ENCODE measurements around the gene CDH23.

DNA sequence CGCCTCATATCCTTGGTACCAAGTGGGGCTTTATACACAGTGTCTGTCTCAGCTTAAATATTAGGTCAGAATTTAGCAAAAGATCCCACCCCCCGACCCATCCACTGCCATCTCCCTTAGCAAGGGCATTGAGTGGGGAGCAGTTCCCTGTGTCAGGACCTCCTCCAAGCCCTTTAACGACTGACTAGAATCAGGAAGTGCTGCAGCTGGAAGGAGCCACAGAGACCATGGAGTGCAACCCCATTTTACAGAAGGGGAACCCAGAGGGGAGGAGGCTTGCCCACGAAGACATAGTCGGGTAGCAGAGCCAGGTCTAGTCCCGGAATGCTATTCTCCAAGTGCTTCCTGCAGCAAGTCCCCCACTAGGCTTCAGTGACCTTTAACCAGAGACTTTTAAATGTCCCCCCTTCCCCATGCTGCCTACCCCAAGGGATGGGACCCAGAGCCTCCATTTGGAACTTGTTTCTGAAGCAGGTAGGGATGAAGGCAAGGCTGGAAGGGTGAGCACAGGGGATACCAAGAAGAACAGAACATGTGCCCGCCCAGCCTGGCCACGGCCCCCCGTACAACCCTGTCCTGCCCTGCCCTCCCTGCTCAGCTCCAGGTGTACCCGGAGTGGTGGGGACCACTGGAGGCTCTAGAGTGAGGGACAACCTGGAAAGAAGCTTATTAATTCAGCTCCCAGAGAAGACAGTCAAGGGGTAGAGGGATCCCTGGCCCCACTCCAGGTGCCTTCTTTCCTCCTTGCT is 281.5 kb downstream of the CDH23 start:
- TF ChIP-seq TAF1 (IDR thresholded peaks at IDR 0.05; ENCODE audit: borderline replicate concordance, insufficient read depth, low read length) (no peak), REST (IDR thresholded peaks at IDR 0.05; ENCODE audit: insufficient read depth in 1 of 2, low read depth in 2 of 2, low read length in 2 of 2) (no peak), POLR2AphosphoS5 (IDR thresholded peaks at IDR 0.05; ENCODE audit: low read depth, low read length) (no peak), SIN3A (IDR thresholded peaks at IDR 0.05; ENCODE audit: borderline replicate concordance, insufficient read depth, low read length) (no peak), FOXP2 (optimal IDR thresholded peaks at IDR 0.05; ENCODE audit: borderline replicate concordance, extremely low read depth, extremely low read length, insufficient read depth) (no peak)
